HEK293T (cell line): ENCODE results near the gene PLEKHA5.

Source experiments
- CTCF ChIA-PET: fragments of 350-600 bp; formaldehyde crosslinking; extraction: SDS; loops from one replicate; lab custom pipeline; 2021; ENCODE audit warnings: antibody characterized with exemption, inconsistent platforms; lab: Yijun Ruan, JAX
- POLR2A ChIA-PET: fragments of 350-600 bp; formaldehyde crosslinking; extraction: SDS; loops from one replicate; lab custom pipeline; 2020; ENCODE audit warnings: antibody characterized with exemption, inconsistent platforms; lab: Yijun Ruan, JAX
- DNase-seq: peaks from one replicate; pipeline ENCODE4 v3.0.0; 2012; ENCODE audit warnings: mixed read lengths; ENCODE audit errors: extremely low spot score
- ARNT ChIP-seq: fragments of 450-650 bp; IDR thresholded peaks from 2 replicates; pipeline ENCODE4 v1.6.1; 2017; ENCODE audit warnings: mild to moderate bottlenecking
- BHLHE40 ChIP-seq: fragments of 450-650 bp; IDR thresholded peaks from 2 replicates; pipeline ENCODE4 v1.6.1; 2016; ENCODE audit warnings: mild to moderate bottlenecking, moderate library complexity, borderline replicate concordance
- CTBP1 ChIP-seq: fragments of 450-650 bp; IDR thresholded peaks from 2 replicates; pipeline ENCODE4 v1.6.1; 2016; ENCODE audit warnings: borderline replicate concordance
- ELF4 ChIP-seq: fragments of 450-650 bp; IDR thresholded peaks from 2 replicates; pipeline ENCODE4 v1.6.1; 2017; ENCODE audit warnings: antibody characterized with exemption
- FOXA1 ChIP-seq: fragments of 450-650 bp; IDR thresholded peaks from 2 replicates; pipeline ENCODE4 v1.6.1; 2016; ENCODE audit warnings: mild to moderate bottlenecking
- FOXK2 ChIP-seq: fragments of 450-650 bp; IDR thresholded peaks from 2 replicates; pipeline ENCODE4 v1.6.1; 2016; ENCODE audit warnings: mild to moderate bottlenecking
- FOXM1 ChIP-seq: fragments of 450-650 bp; IDR thresholded peaks from 2 replicates; pipeline ENCODE4 v1.6.1; 2017; ENCODE audit warnings: mild to moderate bottlenecking, borderline replicate concordance
- HDGF ChIP-seq: fragments of 450-650 bp; IDR thresholded peaks from 2 replicates; pipeline ENCODE4 v1.6.1; 2017; ENCODE audit warnings: antibody characterized with exemption, borderline replicate concordance
- L3MBTL2 ChIP-seq: fragments of 450-650 bp; conservative IDR thresholded peaks from 2 replicates; pipeline ENCODE4 v1.6.1; 2016; ENCODE audit warnings: mild to moderate bottlenecking
- LEF1 ChIP-seq: fragments of 450-650 bp; IDR thresholded peaks from 2 replicates; pipeline ENCODE4 v1.6.1; 2017; ENCODE audit warnings: mild to moderate bottlenecking, borderline replicate concordance
- NFRKB ChIP-seq: fragments of 450-650 bp; IDR thresholded peaks from 2 replicates; pipeline ENCODE4 v1.6.1; 2016; ENCODE audit warnings: mild to moderate bottlenecking, moderate library complexity
- PKNOX1 ChIP-seq: fragments of 450-650 bp; IDR thresholded peaks from 2 replicates; pipeline ENCODE4 v1.6.1; 2016
- SP1 ChIP-seq: fragments of 450-650 bp; IDR thresholded peaks from 2 replicates; pipeline ENCODE4 v1.6.1; 2017
- SUZ12 ChIP-seq: fragments of 450-650 bp; IDR thresholded peaks from 2 replicates; pipeline ENCODE4 v1.6.1; 2016; ENCODE audit warnings: mild to moderate bottlenecking
- TARDBP ChIP-seq: fragments of 450-650 bp; IDR thresholded peaks from 2 replicates; pipeline ENCODE4 v1.6.1; 2016
- ZNF384 ChIP-seq: fragments of 450-650 bp; IDR thresholded peaks from 2 replicates; pipeline ENCODE4 v1.6.1; 2016

Gene PLEKHA5

GRCh38 chr12:19144287-19144686 lies 14.8 kb downstream of the PLEKHA5 start:
- DNase-seq: no peak
- CTCF ChIA-PET: no interaction called here
- POLR2A ChIA-PET: no interaction called here

GRCh38 chr12:19144985-19145384 lies 15.5 kb downstream of the PLEKHA5 start:
- no peak for TF ChIP-seq CTBP1
- ChIA-PET CTCF (no interaction called here), POLR2A (no interaction called here)
- DNase-seq: no peak

More at GRCh38 chr12:19144287-19144686, 14.8 kb downstream of the PLEKHA5 start:
- TF ChIP-seq NFRKB: no peak

- TF ChIP-seq FOXA1 (no peak), NFRKB (no peak), HDGF (no peak), BHLHE40 (no peak), SUZ12 (no peak)
- DNase-seq: no peak
- ChIA-PET POLR2A (no interaction called here), CTCF (no interaction called here)
Observed at GRCh38 chr12:19148860-19149259, 19.3 kb downstream of the PLEKHA5 start.

GRCh38 chr12:19150273-19150900 lies 20.9 kb downstream of the PLEKHA5 start:
- no peak for DNase-seq
- ChIA-PET POLR2A (no interaction called here), CTCF (no interaction called here)

GRCh38 chr12:19151298-19151697 lies 21.8 kb downstream of the PLEKHA5 start:
- POLR2A ChIA-PET: no interaction called here
- TF ChIP-seq TARDBP: no peak
- no peak for TF ChIP-seq SUZ12
- no peak for TF ChIP-seq FOXM1
- TF ChIP-seq ARNT: no peak
- TF ChIP-seq BHLHE40: no peak
- CTCF ChIA-PET: no interaction called here
- DNase-seq: no peak

More at GRCh38 chr12:19150273-19150900, 20.9 kb downstream of the PLEKHA5 start:
- TF ChIP-seq HDGF (no peak), ELF4 (no peak), BHLHE40 (no peak)

- CTCF ChIA-PET: no interaction called here
- POLR2A ChIA-PET: no interaction called here
- TF ChIP-seq HDGF (no peak), ELF4 (no peak)
- no peak for DNase-seq
Observed at GRCh38 chr12:19153396-19153795, 23.9 kb downstream of the PLEKHA5 start.

- TF ChIP-seq ELF4 (no peak), BHLHE40 (no peak), FOXM1 (no peak), FOXA1 (no peak)
- DNase-seq: no peak
- POLR2A ChIA-PET: no interaction called here
- CTCF ChIA-PET: no interaction called here
Observed at GRCh38 chr12:19154686-19155085, 25.2 kb downstream of the PLEKHA5 start.

- ChIA-PET POLR2A (no interaction called here), CTCF (no interaction called here)
- TF ChIP-seq TARDBP: no peak
- no peak for TF ChIP-seq NFRKB
- no peak for TF ChIP-seq SUZ12
- TF ChIP-seq ELF4: no peak
- no peak for TF ChIP-seq LEF1
- no peak for TF ChIP-seq CTBP1
- no peak for DNase-seq
Observed at GRCh38 chr12:19155981-19156734, 26.6 kb downstream of the PLEKHA5 start.

GRCh38 chr12:19158923-19159322 lies 29.4 kb downstream of the PLEKHA5 start:
- DNase-seq: no peak
- ChIA-PET POLR2A (no interaction called here), CTCF (interaction anchor here (0.6 kb wide), 1 partner anchor 101 kb away, joined by 3 read pairs; no protein-coding TSS in a partner anchor)
- TF ChIP-seq ARNT (no peak), NFRKB (no peak), SUZ12 (no peak), FOXK2 (no peak), TARDBP (no peak), ELF4 (no peak), SP1 (no peak), FOXA1 (no peak), HDGF (no peak), LEF1 (no peak), FOXM1 (no peak), CTBP1 (no peak), BHLHE40 (no peak), ZNF384 (no peak), PKNOX1 (no peak), L3MBTL2 (no peak)
